ENCODE results near the gene AP3D1. TPM values are rescaled to one million over a fixed set of nuclear protein-coding genes. Genes with fewer than 3 reads are reported as not detected.

AP3D1 gene
- total RNA-seq, 2 experiments from 2014 or later, result 73.7 to 74.1 TPM

DNA sequence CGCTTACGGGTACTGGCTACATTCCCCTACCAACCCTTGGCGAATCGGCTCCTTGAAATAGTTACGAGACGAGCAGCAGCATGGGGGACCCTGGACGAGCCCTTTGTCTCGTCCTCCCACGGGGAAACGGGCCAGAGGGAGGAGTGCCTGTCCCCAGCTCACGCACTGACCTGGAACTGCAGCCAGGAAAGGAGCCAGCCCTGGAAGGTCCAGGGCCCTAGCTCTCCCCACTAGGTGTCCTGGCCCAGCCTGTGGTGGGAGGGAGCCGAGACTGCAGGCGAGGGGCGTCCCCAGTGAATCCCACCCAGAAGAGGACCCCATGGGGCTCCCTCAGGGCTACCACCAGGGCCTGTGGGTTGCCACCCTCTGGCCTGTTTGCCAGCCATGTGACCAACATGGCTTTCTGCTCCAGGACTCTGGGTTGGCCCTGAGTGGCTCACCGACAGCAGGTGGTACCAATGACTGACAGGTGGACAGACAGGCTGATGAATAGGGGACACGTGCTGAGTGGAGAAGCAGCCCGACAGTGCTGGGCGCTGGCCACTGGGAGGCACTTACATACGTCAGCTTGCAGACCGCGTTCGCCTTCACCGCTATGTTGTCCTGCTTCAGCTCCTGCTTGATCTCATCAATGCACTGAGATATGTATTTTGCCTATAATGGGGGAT, 13.2 kb downstream of the AP3D1 start:
- Mint-ChIP-seq H3K36me3 (ENCODE audit: low read depth) (peaks cover 11% of the 10 kb centered on the region), H3K27me3 (no peaks in the 10 kb centered on the region), H3K27ac (no peak overlapping the region), H3K4me1 (ENCODE audit: low read depth) (peaks cover 2% of the 10 kb centered on the region), H3K9me3 (no peaks in the 10 kb centered on the region), H3K4me3 (no peak overlapping the region)
- ChIA-PET CTCF (interaction anchor here (1.0 kb wide), 1 partner anchor 18 kb away, joined by 4 read pairs; no protein-coding TSS in a partner anchor), POLR2A (interaction anchor here (0.6 kb wide), 1 partner anchor 243 kb away, joined by 3 read pairs; no protein-coding TSS in a partner anchor)
- ATAC-seq, result no peak
- no peak for DNase-seq
- intact Hi-C loops (cut with micrococcal nuclease), result no loop called here
- TF ChIP-seq CTCF (IDR thresholded peaks at IDR 0.05), result no peak

DNA sequence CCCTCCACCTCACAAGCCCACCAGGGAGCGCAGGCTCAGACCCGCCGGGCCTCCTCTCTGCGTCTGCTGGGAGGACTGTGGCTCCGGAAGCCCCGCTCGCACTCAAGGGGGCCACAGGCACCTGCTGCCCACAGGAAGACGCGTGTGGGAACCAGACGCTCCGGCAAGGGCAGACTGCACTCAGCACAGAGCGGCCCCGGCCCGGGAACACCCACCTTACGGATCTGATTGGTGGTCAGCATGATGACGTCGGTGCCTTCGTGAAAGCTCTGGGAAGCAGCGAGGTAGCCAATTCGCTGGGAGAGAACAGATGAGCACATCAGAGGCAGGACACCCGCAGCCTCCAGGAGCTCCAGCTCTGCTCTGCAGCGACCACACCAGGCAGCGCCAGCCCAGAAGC, 14.6 kb downstream of the AP3D1 start:
- ChIA-PET POLR2A (interaction anchor here (0.8 kb wide), 1 partner anchor 9 kb away, joined by 3 read pairs; no protein-coding TSS in a partner anchor), CTCF (interaction anchor here (1.0 kb wide), 1 partner anchor 19 kb away, joined by 4 read pairs; no protein-coding TSS in a partner anchor)
- intact Hi-C loops (cut with micrococcal nuclease), result no loop called here
- ATAC-seq, result no peak
- H3K27ac Mint-ChIP-seq, result no peak overlapping the region
- H3K4me3 Mint-ChIP-seq, result no peak overlapping the region
- no peaks in the 10 kb centered on the region for H3K9me3 Mint-ChIP-seq
- peaks cover 20% of the 10 kb centered on the region for H3K36me3 Mint-ChIP-seq (ENCODE audit: low read depth)
- peaks cover 2% of the 10 kb centered on the region for H3K4me1 Mint-ChIP-seq (ENCODE audit: low read depth)
- no peaks in the 10 kb centered on the region for H3K27me3 Mint-ChIP-seq
- TF ChIP-seq CTCF (IDR thresholded peaks at IDR 0.05), result no peak
- DNase-seq, result no peak

DNA sequence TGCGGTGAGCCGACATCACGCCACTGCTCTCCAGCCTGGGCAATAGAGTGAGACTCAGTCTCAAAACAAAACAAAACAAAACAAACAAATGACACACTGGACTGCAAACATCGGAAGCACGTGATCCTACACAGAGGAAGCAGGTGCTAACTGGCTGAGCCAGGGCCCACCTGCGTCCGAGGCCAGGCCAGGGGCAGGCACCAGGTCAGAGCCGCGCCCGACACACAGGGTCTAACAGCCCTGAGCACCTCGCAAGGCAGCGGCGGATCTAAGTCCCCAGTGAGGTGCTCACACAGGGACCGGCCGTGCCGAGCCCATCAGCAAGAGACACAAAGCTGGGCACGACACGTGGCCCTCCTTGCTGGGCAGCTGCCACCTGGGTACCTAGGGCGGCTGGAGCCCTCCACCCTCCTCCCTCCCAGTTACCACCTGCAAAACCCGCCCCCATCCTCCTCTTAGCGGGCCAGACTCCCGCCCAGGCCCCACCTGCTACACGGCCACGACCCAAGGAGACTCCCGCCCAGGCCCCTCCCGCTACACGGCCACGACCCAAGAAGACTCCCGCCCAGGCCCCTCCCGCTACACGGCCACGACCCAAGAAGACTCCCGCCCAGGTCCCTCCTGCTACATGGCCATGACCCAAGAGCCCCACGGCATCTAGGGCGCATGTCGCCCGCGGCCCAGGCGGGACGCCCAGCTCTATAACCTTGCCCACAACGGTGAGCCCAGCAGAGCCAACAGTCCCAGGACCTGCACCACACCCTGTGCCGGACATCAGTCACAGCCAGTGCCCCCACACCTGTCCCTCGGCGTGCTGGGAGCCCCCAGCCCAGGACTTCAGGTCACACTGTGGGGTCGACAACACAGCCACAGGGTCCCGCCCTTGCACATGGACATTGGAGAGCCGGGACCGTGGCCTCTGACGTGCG, 15.6 kb downstream of the AP3D1 start:
- ChIA-PET CTCF (no interaction called here), POLR2A (no interaction called here)
- no peak for TF ChIP-seq CTCF (IDR thresholded peaks at IDR 0.05)
- Mint-ChIP-seq H3K9me3 (no peaks in the 10 kb centered on the region), H3K27ac (no peak overlapping the region), H3K36me3 (ENCODE audit: low read depth) (peaks cover 20% of the 10 kb centered on the region), H3K4me3 (no peak overlapping the region), H3K27me3 (no peaks in the 10 kb centered on the region), H3K4me1 (ENCODE audit: low read depth) (no peaks in the 10 kb centered on the region)
- intact Hi-C loops (cut with micrococcal nuclease), result no loop called here
- ATAC-seq (no peak), DNase-seq (no peak)

DNA sequence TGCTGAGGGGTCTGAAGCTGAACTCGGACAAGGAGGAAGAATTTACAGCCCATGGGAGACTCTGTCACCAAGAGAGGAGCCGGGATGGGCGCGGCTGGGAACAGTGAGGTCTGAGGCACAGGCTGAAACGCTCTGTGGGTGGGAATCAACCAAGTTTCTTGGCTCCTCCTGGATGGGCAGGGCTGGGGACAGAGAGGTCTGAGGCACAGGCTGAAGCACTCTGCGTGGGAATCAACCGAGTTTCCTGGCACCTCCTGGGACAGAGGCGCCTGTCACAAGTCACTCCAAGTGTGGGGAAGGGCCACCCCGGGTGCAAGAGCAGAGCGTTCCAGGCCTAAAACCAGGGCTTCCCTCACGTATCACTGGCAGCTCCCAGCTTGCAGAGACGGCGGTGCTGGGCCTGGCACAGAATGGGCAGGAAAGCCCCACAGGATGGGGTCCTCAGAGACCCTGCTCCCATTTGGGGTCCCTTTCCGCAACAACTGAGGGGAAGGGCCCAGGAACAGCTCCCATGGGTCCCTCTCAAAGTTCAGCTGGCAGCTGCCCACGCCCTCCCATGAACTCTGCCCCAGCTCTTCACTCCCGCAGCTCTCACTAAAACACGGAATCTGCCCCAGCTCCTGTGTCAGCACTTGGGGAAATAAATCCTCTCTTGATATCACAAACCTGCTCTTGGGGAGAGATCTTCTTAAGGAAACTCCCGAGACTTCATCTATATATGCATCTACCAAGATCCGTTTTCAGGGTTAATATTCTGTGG, 18.5 kb downstream of the AP3D1 start:
- H3K36me3 Mint-ChIP-seq (ENCODE audit: low read depth), result peaks cover 14% of the 10 kb centered on the region
- no peaks in the 10 kb centered on the region for H3K4me1 Mint-ChIP-seq (ENCODE audit: low read depth)
- ATAC-seq (no peak), DNase-seq (no peak)
- H3K27me3 Mint-ChIP-seq, result no peaks in the 10 kb centered on the region
- intact Hi-C loops (cut with micrococcal nuclease), result no loop called here
- no peak overlapping the region for H3K4me3 Mint-ChIP-seq
- ChIA-PET POLR2A (interaction anchor here (1.9 kb wide), 1 partner anchor 13 kb away, joined by 5 read pairs; no protein-coding TSS in a partner anchor), CTCF (interaction anchor here (0.9 kb wide), 1 partner anchor 113 kb away, joined by 3 read pairs; no protein-coding TSS in a partner anchor)
- no peak overlapping the region for H3K27ac Mint-ChIP-seq
- no peaks in the 10 kb centered on the region for H3K9me3 Mint-ChIP-seq
- no peak for TF ChIP-seq CTCF (IDR thresholded peaks at IDR 0.05)

Data from activated CD8-positive, alpha-beta T cell treated with anti-CD3 and anti-CD28 coated beads for 36 hours (primary cell).